OCI-LY3 (cell line): Measurements from ENCODE around the gene TANC1.

Experiments used
- CTCF ChIP-seq: fragments of 200-600, 300-600 bp; sonication (generic); IDR thresholded peaks from 2 replicates; pipeline ENCODE4 v1.5.1; 2014; ENCODE audit warnings: antibody characterized with exemption, low read length, low read depth
- EZH2phosphoT487 ChIP-seq: fragments of 200-600 bp; shearing (Covaris generic); IDR thresholded peaks from 2 replicates; pipeline ENCODE4 v1.6.1; 2018; ENCODE audit warnings: antibody characterized with exemption, mixed run types, low read depth

DNA sequence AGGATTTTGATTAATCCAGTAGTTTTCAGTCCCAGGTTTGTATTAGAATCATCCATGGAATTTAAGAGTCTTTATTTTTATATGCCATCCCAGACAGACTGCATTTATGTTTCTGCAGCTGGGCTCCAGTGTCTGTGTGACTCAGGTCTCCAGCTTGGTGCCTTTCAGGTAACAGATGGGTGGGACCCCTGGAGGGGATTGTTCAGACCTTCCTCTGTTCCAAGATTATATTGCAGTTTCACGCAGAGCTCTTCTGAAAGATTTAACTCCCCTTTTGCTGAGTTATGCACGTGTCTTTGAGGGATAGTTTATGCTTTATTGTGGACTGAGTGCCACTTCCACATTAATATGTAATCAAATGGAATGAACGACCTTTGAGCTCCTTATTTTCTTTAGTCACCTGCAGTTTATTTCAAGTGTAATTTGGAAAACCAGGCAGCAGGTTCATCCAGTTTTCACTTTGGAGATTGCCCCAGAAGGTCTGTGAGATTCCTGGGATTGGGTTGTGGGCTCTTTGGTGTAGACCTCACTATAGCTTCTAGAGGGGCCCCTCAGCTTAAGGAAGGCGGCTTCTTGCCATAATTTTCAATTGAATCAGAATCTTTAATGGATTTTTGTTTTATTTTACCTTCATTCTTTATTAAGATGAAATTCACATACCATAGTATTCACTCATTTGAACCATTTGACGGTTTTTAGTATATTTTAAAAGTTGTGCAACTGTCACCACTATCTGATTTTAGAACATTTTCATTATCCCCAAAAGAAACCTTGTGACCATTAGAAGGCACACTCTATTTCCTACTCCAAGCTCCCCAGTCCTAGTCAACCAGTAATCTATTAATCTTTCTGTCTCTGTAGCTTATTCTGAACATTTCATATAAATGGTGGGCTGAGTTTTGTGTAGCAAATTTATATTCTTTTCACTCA is 183.0 kb downstream of the TANC1 start:
- no peak for TF ChIP-seq CTCF
- no peak for TF ChIP-seq EZH2phosphoT487
